Breast epithelium (tissue), 3 donors: ENCODE data around the gene CYP46A1.

Experiments
- CTCF ChIP-seq, 3 donors: fragments of 450-650 bp; IDR thresholded peaks; one replicate each; pipeline ENCODE4 v1.5.1; 2016 to 2017; ENCODE audit warnings: antibody characterized with exemption in 3 of 3, mild to moderate bottlenecking in 3 of 3, moderate library complexity in 3 of 3
- POLR2AphosphoS5 ChIP-seq, 3 donors: sonication (generic); formaldehyde crosslinking; IDR thresholded peaks; one replicate each; pipeline ENCODE4 v1.6.1; 2017; ENCODE audit warnings: antibody characterized with exemption in 3 of 3

GRCh38 chr14:99675951-99676350 is 8.1 kb upstream of the CYP46A1 start:
- TF ChIP-seq CTCF (IDR thresholded peaks at IDR 0.05) (no peak), POLR2AphosphoS5 (IDR thresholded peaks at IDR 0.05) (no peak)
